Measurements from ENCODE around the gene LYPD6B. TPM values are rescaled to one million over a fixed set of nuclear protein-coding genes. Genes with fewer than 3 reads are reported as not detected.

Gene LYPD6B
- total RNA-seq, 1 donor from 2014 or later: not detected

Other genes starting within 250 kb of the LYPD6B start
- gene KIF5C, start 163.5 kb upstream of the LYPD6B start, total RNA-seq: under 0.01 TPM in 2 replicates